Neural cell (in vitro differentiated cells): ENCODE results near the gene NR1H4. TPM values are rescaled to one million over a fixed set of nuclear protein-coding genes. Genes with fewer than 3 reads are reported as not detected.

Experiments used
- H2AFZ ChIP-seq: fragments of 200-600, 300-800 bp; sonication (generic), shearing (Covaris generic); 2 replicates; pipeline ENCODE4 v1.6.0; 2014; ENCODE audit warnings: low read depth, mild to moderate bottlenecking, antibody characterized with exemption, low read length, moderate library complexity
- H3F3A ChIP-seq: fragments of 200-600 bp; shearing (Covaris generic); 2 replicates; pipeline ENCODE4 v1.6.1; 2016; ENCODE audit warnings: mild to moderate bottlenecking, moderate library complexity, mixed read lengths, antibody characterized with exemption, low read length; ENCODE audit not compliant: insufficient read depth, poor library complexity, severe bottlenecking
- H3K27ac ChIP-seq: fragments of 200-600, 300-800 bp; sonication (generic), shearing (Covaris generic); 2 replicates; pipeline ENCODE4 v1.5.1; 2014; ENCODE audit warnings: mild to moderate bottlenecking, low read length, moderate library complexity
- H3K27me3 ChIP-seq: fragments of 300-800, 200-600 bp; sonication (generic), shearing (Covaris generic); 2 replicates; pipeline ENCODE4 v1.6.0; 2014; ENCODE audit warnings: mild to moderate bottlenecking, low read depth, low read length, moderate library complexity; ENCODE audit not compliant: insufficient read depth
- H3K36me3 ChIP-seq: fragments of 300-800, 200-600 bp; sonication (generic), shearing (Covaris generic); 2 replicates; pipeline ENCODE4 v1.5.1; 2014; ENCODE audit warnings: mild to moderate bottlenecking, antibody characterized with exemption, low read length, moderate library complexity; ENCODE audit not compliant: insufficient read depth
- H3K4me2 ChIP-seq: fragments of 300-800, 200-600 bp; sonication (generic), shearing (Covaris generic); 2 replicates; pipeline ENCODE4 v1.6.0; 2014; ENCODE audit warnings: mild to moderate bottlenecking, low read length
- H3K4me3 ChIP-seq: fragments of 300-800, 200-600 bp; sonication (generic), shearing (Covaris generic); 2 replicates; pipeline ENCODE4 v1.5.1; 2014; ENCODE audit warnings: mild to moderate bottlenecking, low read length, moderate library complexity
- H3K79me2 ChIP-seq: fragments of 200-600 bp; shearing (Covaris generic); replicated peaks from 2 replicates; pipeline ENCODE4 v1.6.0; 2014; ENCODE audit warnings: mild to moderate bottlenecking, low read length, moderate library complexity; ENCODE audit not compliant: insufficient read depth
- H3K9ac ChIP-seq: fragments of 300-800, 200-600 bp; sonication (generic), shearing (Covaris generic); 2 replicates; pipeline ENCODE4 v1.6.1; 2016; ENCODE audit warnings: mild to moderate bottlenecking, low read length, mixed read lengths
- H3K9me2 ChIP-seq: fragments of 200-600 bp; shearing (Covaris generic); 2 replicates; pipeline ENCODE4 v1.6.1; 2016; ENCODE audit warnings: mild to moderate bottlenecking, low read length, mixed read lengths; ENCODE audit not compliant: insufficient read depth
- H3K9me3 ChIP-seq: fragments of 200-600, 300-800 bp; sonication (generic), shearing (Covaris generic); 2 replicates; pipeline ENCODE4 v1.6.1; 2016; ENCODE audit warnings: mild to moderate bottlenecking, mixed run types, low read length, moderate library complexity, mixed read lengths
- H4K20me1 ChIP-seq: fragments of 200-600 bp; shearing (Covaris generic); 2 replicates; pipeline ENCODE4 v1.6.1; 2016; ENCODE audit warnings: mild to moderate bottlenecking, mixed run types; ENCODE audit not compliant: insufficient read depth
- CTCF ChIP-seq: fragments of 450-650 bp; IDR thresholded peaks from 2 replicates; pipeline ENCODE4 v1.5.1; 2014; ENCODE audit warnings: antibody characterized with exemption, mild to moderate bottlenecking, moderate library complexity; ENCODE audit not compliant: poor library complexity, severe bottlenecking
- EP300 ChIP-seq: fragments of 450-650 bp; conservative IDR thresholded peaks from 2 replicates; pipeline ENCODE4 v1.6.1; 2014; ENCODE audit warnings: antibody characterized with exemption, mild to moderate bottlenecking, moderate library complexity; ENCODE audit not compliant: poor library complexity, severe bottlenecking
- EZH2 ChIP-seq: fragments of 200-600, 300-800 bp; shearing (Covaris generic), sonication (generic); IDR thresholded peaks from 2 replicates; pipeline ENCODE4 v1.6.1; 2014; ENCODE audit warnings: antibody characterized with exemption, low read length, borderline replicate concordance, mild to moderate bottlenecking; ENCODE audit not compliant: insufficient read depth, poor library complexity, severe bottlenecking
- MXI1 ChIP-seq: fragments of 450-650 bp; conservative IDR thresholded peaks from 2 replicates; pipeline ENCODE4 v1.6.1; 2014; ENCODE audit warnings: antibody characterized with exemption, mild to moderate bottlenecking; ENCODE audit not compliant: poor library complexity, severe bottlenecking
- POLR2AphosphoS5 ChIP-seq: IDR thresholded peaks from 2 replicates; pipeline ENCODE4 v1.6.1; 2012
- RAD21 ChIP-seq: fragments of 450-650 bp; conservative IDR thresholded peaks from 2 replicates; pipeline ENCODE4 v1.6.1; 2014; ENCODE audit warnings: antibody characterized with exemption, mild to moderate bottlenecking, moderate library complexity
- SMC3 ChIP-seq: fragments of 450-650 bp; conservative IDR thresholded peaks from 2 replicates; pipeline ENCODE4 v1.6.1; 2014; ENCODE audit warnings: antibody characterized with exemption, mild to moderate bottlenecking, moderate library complexity; ENCODE audit not compliant: poor library complexity
- TAF1 ChIP-seq: IDR thresholded peaks from 2 replicates; pipeline ENCODE4 v1.6.1; 2012; ENCODE audit warnings: low read depth
- polyA plus RNA-seq: library from polyadenylated mRNA; depleted of rRNA; stranded (reverse); fragments of >200 nt; gene quantifications from 2 replicates; pipeline ENCODE4 v1.2.3, GENCODE V29; 2014
- TF ChIP-seq, protein P1 (sequence below): IDR thresholded peaks from 2 replicates; pipeline ENCODE4 v1.6.1; 2012; ENCODE audit warnings: borderline replicate concordance

Gene NR1H4
- polyA plus RNA-seq, 1 donor from 2014 or later = not detected

DNA sequence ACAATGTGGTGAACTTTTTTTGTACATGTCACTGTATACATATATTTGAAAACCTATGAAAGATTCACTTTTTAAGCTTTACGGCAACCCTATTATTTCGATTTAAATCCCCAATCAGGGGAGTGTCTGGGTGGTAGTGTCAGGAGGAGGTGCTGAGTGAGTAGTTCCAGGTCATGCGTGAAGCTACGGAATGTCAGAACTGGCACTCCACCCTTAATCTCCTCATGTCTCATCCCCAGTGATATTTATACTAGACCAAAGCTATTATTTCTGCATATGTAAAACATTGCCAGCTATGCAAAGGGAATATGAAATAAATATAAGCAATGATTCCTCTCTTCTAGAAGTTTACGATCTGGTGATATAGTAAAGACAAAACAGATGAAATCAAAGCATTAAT, 12.3 kb downstream of the NR1H4 start:
- H3K4me2 ChIP-seq = no peak overlapping the region
- no peaks in the 10 kb centered on the region for H3K36me3 ChIP-seq
- H3K27me3 ChIP-seq = no peaks in the 10 kb centered on the region
- H4K20me1 ChIP-seq = no peaks in the 10 kb centered on the region
- H3K27ac ChIP-seq = no peak overlapping the region
- no peaks in the 10 kb centered on the region for H3K79me2 ChIP-seq
- H3K9me3 ChIP-seq = no peaks in the 10 kb centered on the region
- H2AFZ ChIP-seq = no peak overlapping the region
- no peaks in the 10 kb centered on the region for H3K9me2 ChIP-seq
- H3F3A ChIP-seq = no peaks in the 10 kb centered on the region
- TF ChIP-seq MXI1 (no peak), EP300 (no peak)
- no peak overlapping the region for H3K4me3 ChIP-seq
- no peak overlapping the region for H3K9ac ChIP-seq

- Histone ChIP-seq H3K79me2 (no peaks in the 10 kb centered on the region), H3K9me3 (no peaks in the 10 kb centered on the region)
- no peak for TF ChIP-seq TAF1
- no peak for TF ChIP-seq CTCF
- TF ChIP-seq EP300 = no peak
- TF ChIP-seq, protein P1, sequence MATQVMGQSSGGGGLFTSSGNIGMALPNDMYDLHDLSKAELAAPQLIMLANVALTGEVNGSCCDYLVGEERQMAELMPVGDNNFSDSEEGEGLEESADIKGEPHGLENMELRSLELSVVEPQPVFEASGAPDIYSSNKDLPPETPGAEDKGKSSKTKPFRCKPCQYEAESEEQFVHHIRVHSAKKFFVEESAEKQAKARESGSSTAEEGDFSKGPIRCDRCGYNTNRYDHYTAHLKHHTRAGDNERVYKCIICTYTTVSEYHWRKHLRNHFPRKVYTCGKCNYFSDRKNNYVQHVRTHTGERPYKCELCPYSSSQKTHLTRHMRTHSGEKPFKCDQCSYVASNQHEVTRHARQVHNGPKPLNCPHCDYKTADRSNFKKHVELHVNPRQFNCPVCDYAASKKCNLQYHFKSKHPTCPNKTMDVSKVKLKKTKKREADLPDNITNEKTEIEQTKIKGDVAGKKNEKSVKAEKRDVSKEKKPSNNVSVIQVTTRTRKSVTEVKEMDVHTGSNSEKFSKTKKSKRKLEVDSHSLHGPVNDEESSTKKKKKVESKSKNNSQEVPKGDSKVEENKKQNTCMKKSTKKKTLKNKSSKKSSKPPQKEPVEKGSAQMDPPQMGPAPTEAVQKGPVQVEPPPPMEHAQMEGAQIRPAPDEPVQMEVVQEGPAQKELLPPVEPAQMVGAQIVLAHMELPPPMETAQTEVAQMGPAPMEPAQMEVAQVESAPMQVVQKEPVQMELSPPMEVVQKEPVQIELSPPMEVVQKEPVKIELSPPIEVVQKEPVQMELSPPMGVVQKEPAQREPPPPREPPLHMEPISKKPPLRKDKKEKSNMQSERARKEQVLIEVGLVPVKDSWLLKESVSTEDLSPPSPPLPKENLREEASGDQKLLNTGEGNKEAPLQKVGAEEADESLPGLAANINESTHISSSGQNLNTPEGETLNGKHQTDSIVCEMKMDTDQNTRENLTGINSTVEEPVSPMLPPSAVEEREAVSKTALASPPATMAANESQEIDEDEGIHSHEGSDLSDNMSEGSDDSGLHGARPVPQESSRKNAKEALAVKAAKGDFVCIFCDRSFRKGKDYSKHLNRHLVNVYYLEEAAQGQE = no peak
- TF ChIP-seq SMC3 = no peak
- TF ChIP-seq POLR2AphosphoS5 = no peak
- TF ChIP-seq MXI1 = no peak
- no peak for TF ChIP-seq RAD21
- TF ChIP-seq EZH2 = no peak
Observed at GRCh38 chr12:100489251-100489820, 15.7 kb downstream of the NR1H4 start.

More at GRCh38 chr12:100489251-100489820, 15.7 kb downstream of the NR1H4 start:
- no peaks in the 10 kb centered on the region for H4K20me1 ChIP-seq
- no peak overlapping the region for H3K4me3 ChIP-seq
- H3K9me2 ChIP-seq = no peaks in the 10 kb centered on the region
- no peaks in the 10 kb centered on the region for H3K36me3 ChIP-seq
- H2AFZ ChIP-seq = no peak overlapping the region
- H3F3A ChIP-seq = no peaks in the 10 kb centered on the region
- H3K27ac ChIP-seq = no peak overlapping the region
- no peaks in the 10 kb centered on the region for H3K27me3 ChIP-seq
- no peak overlapping the region for H3K4me2 ChIP-seq
- H3K9ac ChIP-seq = no peak overlapping the region
